ENCODE results near the gene STK11. TPM values are rescaled to one million over a fixed set of nuclear protein-coding genes. Genes with fewer than 3 reads are reported as not detected.

Gene STK11
- polyA plus RNA-seq, 4 donors: 57.7 to 86.2 (median 66.4) TPM

DNA sequence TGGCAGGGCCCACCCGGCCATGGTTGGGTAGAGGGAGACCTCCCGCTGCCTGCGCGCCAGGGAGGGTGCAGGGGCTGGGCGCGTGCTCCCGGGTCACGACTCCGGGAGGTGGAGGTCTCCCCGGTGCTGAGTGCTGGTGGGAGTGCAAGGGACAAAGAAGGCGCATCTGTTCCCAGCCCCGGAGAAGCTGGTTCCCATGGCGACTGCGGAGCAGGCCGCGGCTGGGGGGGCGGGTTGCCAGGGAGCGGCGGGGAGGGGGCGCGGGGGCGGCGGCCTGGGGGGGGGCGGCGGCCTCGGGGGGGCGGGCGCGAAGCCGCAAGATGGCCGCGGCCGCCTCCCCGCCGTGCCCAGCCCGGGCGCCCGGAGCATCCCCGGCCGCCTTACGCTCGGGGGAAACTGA lies 31.0 kb downstream of the STK11 start:
- 9 to 22% (median 9%) methylated on average over 18 to 42 of the region's 42 CpGs for WGBS, 3 donors
- no peaks in the 10 kb centered on the region for H3K9me3 ChIP-seq (ENCODE audit: control insufficient read depth in 2 of 2, insufficient read depth in 1 of 2, low read depth in 1 of 2, low read length in 1 of 2)
- peaks cover 0 to 19% (median 0%) of the 10 kb centered on the region in 3 donors for H3K36me3 ChIP-seq (ENCODE audit: control insufficient read depth in 3 of 3, insufficient read depth in 2 of 3, low read depth in 1 of 3, low read length in 3 of 3)
- FAIRE-seq (no peak), DNase-seq (no peak)
- peaks cover 5 to 23% (median 6%) of the 10 kb centered on the region in 3 donors for H3K27me3 ChIP-seq (ENCODE audit: control insufficient read depth in 3 of 3, insufficient read depth in 3 of 3, low read length in 3 of 3)
- H3K4me1 ChIP-seq (ENCODE audit: control insufficient read depth in 3 of 3, insufficient read depth in 2 of 3, low read depth in 1 of 3, low read length in 2 of 3): peaks cover 3 to 38% (median 3%) of the 10 kb centered on the region in 3 donors
- H3K4me3 ChIP-seq (ENCODE audit: low read depth in 1 of 3, low read length in 3 of 3): peak overlapping the region in 1 of 3 donors; percentile 60
- H3K27ac ChIP-seq (ENCODE audit: low read depth in 1 of 3, low read length in 2 of 3): no peak overlapping the region

DNA sequence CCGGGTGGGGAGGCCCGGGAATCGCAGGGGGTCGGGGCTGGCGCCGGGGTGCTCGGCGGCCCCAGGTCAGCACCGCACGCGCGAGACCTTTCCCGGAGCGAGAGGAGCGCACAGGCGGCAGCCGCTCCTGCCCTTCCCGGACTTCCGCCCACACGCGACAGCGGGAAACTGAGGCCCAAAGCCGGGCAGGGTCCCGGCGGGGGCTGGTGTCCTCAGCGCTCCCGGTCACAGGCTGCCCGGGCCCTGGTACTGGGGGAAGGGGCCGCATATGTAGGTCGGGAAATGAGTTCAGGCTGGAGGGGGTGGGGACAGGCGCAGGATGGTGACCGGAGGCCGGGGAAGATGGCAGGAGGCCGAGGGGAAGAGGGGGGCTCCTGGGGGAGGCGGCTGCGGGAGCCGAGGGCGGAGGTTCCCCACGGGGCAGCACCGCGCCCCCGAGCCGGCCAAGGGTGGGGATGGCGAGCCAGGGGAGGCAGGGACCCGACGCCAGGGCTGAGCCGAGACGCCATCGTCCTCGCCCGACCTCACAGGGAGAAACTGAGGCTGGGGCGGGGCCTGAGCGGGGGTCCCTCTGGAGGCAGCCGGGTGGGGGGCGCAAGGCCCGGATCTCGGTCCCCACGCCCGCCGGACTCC lies 31.6 kb downstream of the STK11 start:
- peak in 1 of 2 donors; percentile 61 for DNase-seq
- Histone ChIP-seq H3K4me3 (ENCODE audit: low read depth in 1 of 3, low read length in 3 of 3) (peak overlapping the region in 2 of 3 donors; percentile 49 to 60), H3K36me3 (ENCODE audit: control insufficient read depth in 3 of 3, insufficient read depth in 2 of 3, low read depth in 1 of 3, low read length in 3 of 3) (peaks cover 0 to 20% (median 0%) of the 10 kb centered on the region in 3 donors), H3K9me3 (ENCODE audit: control insufficient read depth in 2 of 2, insufficient read depth in 1 of 2, low read depth in 1 of 2, low read length in 1 of 2) (no peaks in the 10 kb centered on the region), H3K4me1 (ENCODE audit: control insufficient read depth in 3 of 3, insufficient read depth in 2 of 3, low read depth in 1 of 3, low read length in 2 of 3) (peaks cover 3 to 33% (median 3%) of the 10 kb centered on the region in 3 donors), H3K27me3 (ENCODE audit: control insufficient read depth in 3 of 3, insufficient read depth in 3 of 3, low read length in 3 of 3) (peaks cover 5 to 23% (median 6%) of the 10 kb centered on the region in 3 donors), H3K27ac (ENCODE audit: low read depth in 1 of 3, low read length in 2 of 3) (no peak overlapping the region)
- 0 to 1% (median 1%) methylated on average over 28 to 60 of the region's 60 CpGs for WGBS, 3 donors
- FAIRE-seq: no peak

DNA sequence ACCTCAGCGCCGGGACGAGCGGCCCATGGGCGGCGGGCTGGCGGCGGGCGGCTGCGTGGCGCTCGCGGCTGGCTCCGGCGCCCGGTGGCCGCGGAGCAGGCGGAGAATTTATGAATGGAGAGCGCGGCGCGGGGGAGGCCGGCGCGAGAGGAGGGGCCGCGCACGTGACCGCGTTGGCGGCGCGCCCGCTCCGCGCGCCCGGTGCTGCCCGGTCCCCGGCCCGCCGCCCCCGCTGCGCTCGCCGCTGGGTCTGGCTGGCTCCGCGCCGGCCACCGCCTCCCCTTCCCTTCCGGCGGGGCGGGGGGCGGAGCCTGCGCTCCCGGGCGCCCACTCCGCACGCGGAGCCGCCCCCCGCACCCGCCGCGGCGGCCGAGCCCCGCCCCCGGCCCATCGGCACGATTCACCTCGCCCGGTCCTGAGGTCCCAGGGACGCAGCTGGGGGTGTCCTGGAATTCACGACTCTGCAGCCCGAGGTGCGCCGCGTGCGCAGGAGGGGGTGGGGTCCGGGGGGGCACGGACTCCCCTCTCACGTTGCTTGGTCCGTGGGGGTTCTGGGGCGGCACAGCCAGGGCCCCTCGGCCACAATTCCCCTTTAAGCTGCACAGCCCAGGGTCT lies 32.3 kb downstream of the STK11 start, which contains the start of gene CBARP:
TSS of gene CBARP (minus strand) at position 252 of the 615 bp plus-strand sequence. CDS start 1,905 bp downstream, outside the sequence.
- FAIRE-seq: no peak
- H3K4me1 ChIP-seq (ENCODE audit: control insufficient read depth in 3 of 3, insufficient read depth in 2 of 3, low read depth in 1 of 3, low read length in 2 of 3): peaks cover 3 to 33% (median 3%) of the 10 kb centered on the region in 3 donors
- H3K4me3 ChIP-seq (ENCODE audit: low read depth in 1 of 3, low read length in 3 of 3): peak within 1 kb of the TSS; percentile 37 to 60 (median 49)
- no peaks in the 10 kb centered on the region for H3K9me3 ChIP-seq (ENCODE audit: control insufficient read depth in 2 of 2, insufficient read depth in 1 of 2, low read depth in 1 of 2, low read length in 1 of 2)
- WGBS, 3 donors: 1% methylated on average over 12 to 87 of the region's 87 CpGs
- DNase-seq: peak in 1 of 2 donors; percentile 60
- H3K27me3 ChIP-seq (ENCODE audit: control insufficient read depth in 3 of 3, insufficient read depth in 3 of 3, low read length in 3 of 3): peaks cover 5 to 23% (median 6%) of the 10 kb centered on the region in 3 donors
- H3K27ac ChIP-seq (ENCODE audit: low read depth in 1 of 3, low read length in 2 of 3): peak within 1 kb of the TSS in 1 of 3 donors; percentile 34
- peaks cover 0 to 20% (median 0%) of the 10 kb centered on the region in 3 donors for H3K36me3 ChIP-seq (ENCODE audit: control insufficient read depth in 3 of 3, insufficient read depth in 2 of 3, low read depth in 1 of 3, low read length in 3 of 3)

DNA sequence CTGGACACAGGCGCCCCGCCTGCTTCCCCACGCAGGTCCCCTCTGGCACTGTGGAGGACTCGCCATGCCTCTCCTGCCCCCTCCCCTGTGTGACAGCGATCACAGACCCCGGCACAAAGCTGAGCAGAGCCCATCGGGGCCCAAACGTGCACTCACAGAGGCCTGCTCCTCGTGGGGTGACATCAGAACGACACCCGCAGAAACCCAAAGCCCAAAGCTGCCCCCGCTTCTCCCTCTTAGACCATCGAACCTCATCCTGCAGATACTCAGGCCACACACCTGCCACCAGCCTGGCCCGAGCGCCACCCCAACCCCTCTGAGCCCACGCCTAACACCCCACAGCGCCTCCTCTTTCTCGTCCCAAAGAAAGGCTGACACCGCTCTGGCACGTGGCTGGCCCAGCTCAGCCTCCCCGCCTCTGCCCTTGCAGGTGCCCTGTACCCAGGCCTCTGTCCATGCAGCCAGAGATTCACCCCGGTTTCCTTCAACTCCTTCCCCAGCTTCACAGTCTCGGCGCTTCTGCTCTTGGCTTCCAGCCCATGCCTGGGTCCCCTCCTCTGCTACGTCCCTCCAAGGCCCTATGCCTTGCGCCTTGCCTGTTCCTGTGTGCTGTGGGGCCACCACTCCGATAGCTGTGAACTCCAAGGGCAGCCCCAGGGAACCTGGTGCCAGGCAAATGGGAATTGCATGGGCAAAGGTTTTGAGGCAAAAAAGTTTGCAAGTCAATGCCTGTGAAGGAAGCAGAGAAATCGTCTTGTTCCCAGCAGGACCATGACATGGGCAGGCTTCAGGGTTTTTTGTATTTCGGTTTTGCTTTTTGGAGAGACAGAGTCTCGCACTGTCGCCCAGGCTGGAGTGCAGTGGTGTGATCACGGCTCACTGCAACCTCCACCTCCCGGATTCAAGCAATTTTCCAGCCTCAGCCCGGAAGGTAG lies 33.1 kb downstream of the STK11 start:
- Histone ChIP-seq H3K27me3 (ENCODE audit: control insufficient read depth in 3 of 3, insufficient read depth in 3 of 3, low read length in 3 of 3) (peaks cover 5 to 23% (median 6%) of the 10 kb centered on the region in 3 donors), H3K9me3 (ENCODE audit: control insufficient read depth in 2 of 2, insufficient read depth in 1 of 2, low read depth in 1 of 2, low read length in 1 of 2) (no peaks in the 10 kb centered on the region), H3K27ac (ENCODE audit: low read depth in 1 of 3, low read length in 2 of 3) (peak overlapping the region in 1 of 3 donors; percentile 34), H3K4me1 (ENCODE audit: control insufficient read depth in 3 of 3, insufficient read depth in 2 of 3, low read depth in 1 of 3, low read length in 2 of 3) (peaks cover 3 to 39% (median 3%) of the 10 kb centered on the region in 3 donors), H3K36me3 (ENCODE audit: control insufficient read depth in 3 of 3, insufficient read depth in 2 of 3, low read depth in 1 of 3, low read length in 3 of 3) (peaks cover 0 to 21% (median 0%) of the 10 kb centered on the region in 3 donors), H3K4me3 (ENCODE audit: low read depth in 1 of 3, low read length in 3 of 3) (peak overlapping the region in 2 of 3 donors; percentile 36 to 60)
- WGBS, 3 donors: 36 to 56% (median 43%) methylated on average over 32 to 34 of the region's 34 CpGs
- DNase-seq: no peak
- no peak for FAIRE-seq

DNA sequence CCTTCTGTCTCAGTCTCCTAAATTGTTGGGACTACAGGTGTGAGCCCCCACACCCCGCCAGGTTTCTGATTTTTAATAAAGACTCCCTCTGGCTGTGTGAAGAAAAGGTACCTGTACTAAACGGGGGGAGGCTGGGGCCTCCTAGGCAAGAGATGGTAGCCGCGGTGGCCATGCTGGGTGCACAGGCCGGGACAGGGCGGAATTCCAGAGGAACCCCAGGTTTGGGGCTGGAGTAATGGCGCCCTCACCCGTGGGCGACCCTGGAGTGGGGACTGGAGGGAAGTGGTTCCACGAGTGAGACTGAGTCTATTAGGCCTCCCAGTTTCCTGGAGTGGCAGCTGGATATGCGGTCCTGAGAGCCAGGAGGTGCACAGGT lies 33.8 kb downstream of the STK11 start:
- DNase-seq: no peak
- H3K4me1 ChIP-seq (ENCODE audit: control insufficient read depth in 3 of 3, insufficient read depth in 2 of 3, low read depth in 1 of 3, low read length in 2 of 3): peaks cover 3 to 47% (median 3%) of the 10 kb centered on the region in 3 donors
- peak overlapping the region in 2 of 3 donors; percentile 57 to 78 for H3K27ac ChIP-seq (ENCODE audit: low read depth in 1 of 3, low read length in 2 of 3)

DNA sequence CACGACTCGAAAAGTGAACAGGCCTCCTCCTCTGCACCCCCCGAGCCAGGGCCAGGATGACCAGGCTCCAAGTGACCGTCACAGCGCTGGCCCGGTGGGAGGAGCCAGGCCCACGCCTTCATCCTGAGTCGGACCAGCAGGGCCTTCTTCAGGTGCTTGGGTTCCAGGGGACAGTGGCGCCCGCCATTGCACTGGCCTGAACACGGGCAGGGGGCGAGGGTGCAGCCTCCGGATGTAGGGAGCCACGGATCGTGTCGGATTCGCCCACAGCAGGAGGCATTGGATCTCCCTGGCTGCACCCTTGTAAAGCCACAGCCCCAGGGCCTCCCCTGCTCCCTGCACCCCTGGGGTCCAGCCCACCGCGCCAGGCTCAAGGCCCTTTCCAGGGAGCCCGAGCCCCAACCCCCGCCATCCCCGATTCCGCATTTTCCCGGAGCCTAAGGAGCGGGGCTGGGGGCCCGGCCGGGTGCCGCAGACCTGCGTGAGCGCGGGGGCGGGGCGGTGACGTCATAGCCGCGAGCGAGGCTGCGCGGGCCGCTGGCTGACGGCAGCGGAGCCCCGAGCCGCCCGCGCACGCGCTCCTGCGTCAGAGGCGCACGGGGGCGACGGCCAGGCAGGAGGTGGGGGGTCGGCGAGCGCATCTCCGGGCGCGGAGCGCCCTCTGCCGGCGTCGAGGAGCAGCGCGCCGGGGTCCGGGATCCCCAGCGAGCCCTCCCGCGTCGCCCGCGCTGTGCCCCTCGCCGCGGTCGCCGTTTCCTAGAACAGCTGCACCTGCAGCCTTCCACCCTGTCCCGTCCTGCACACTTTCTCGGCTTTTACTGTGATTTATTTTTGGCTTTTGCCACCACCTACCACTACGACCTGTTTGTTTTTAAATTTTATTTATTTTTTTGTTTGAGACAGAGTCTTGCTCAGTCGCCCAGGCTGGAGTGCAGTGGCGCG lies 34.5 kb downstream of the STK11 start:
- Histone ChIP-seq H3K4me3 (ENCODE audit: low read depth in 1 of 3, low read length in 3 of 3) (peak overlapping the region in 2 of 3 donors; percentile 18 to 39), H3K4me1 (ENCODE audit: control insufficient read depth in 3 of 3, insufficient read depth in 2 of 3, low read depth in 1 of 3, low read length in 2 of 3) (peaks cover 3 to 54% (median 3%) of the 10 kb centered on the region in 3 donors), H3K27ac (ENCODE audit: low read depth in 1 of 3, low read length in 2 of 3) (peak overlapping the region in 2 of 3 donors; percentile 57 to 78), H3K9me3 (ENCODE audit: control insufficient read depth in 2 of 2, insufficient read depth in 1 of 2, low read depth in 1 of 2, low read length in 1 of 2) (no peaks in the 10 kb centered on the region), H3K36me3 (ENCODE audit: control insufficient read depth in 3 of 3, insufficient read depth in 2 of 3, low read depth in 1 of 3, low read length in 3 of 3) (peaks cover 0 to 27% (median 0%) of the 10 kb centered on the region in 3 donors), H3K27me3 (ENCODE audit: control insufficient read depth in 3 of 3, insufficient read depth in 3 of 3, low read length in 3 of 3) (peaks cover 5 to 23% (median 6%) of the 10 kb centered on the region in 3 donors)
- FAIRE-seq: no peak
- 7 to 11% (median 10%) methylated on average over 46 to 84 of the region's 84 CpGs for WGBS, 3 donors
- peak; percentile 73 to 94 for DNase-seq

More for the DNA sequence above, 33.8 kb downstream of the STK11 start:
- peaks cover 5 to 23% (median 6%) of the 10 kb centered on the region in 3 donors for H3K27me3 ChIP-seq (ENCODE audit: control insufficient read depth in 3 of 3, insufficient read depth in 3 of 3, low read length in 3 of 3)
- H3K9me3 ChIP-seq (ENCODE audit: control insufficient read depth in 2 of 2, insufficient read depth in 1 of 2, low read depth in 1 of 2, low read length in 1 of 2): no peaks in the 10 kb centered on the region
- H3K4me3 ChIP-seq (ENCODE audit: low read depth in 1 of 3, low read length in 3 of 3): no peak overlapping the region
- peaks cover 0 to 21% (median 0%) of the 10 kb centered on the region in 3 donors for H3K36me3 ChIP-seq (ENCODE audit: control insufficient read depth in 3 of 3, insufficient read depth in 2 of 3, low read depth in 1 of 3, low read length in 3 of 3)
- FAIRE-seq: no peak
- WGBS, 3 donors: 55 to 75% (median 68%) methylated on average over 11 of the region's 11 CpGs

DNA sequence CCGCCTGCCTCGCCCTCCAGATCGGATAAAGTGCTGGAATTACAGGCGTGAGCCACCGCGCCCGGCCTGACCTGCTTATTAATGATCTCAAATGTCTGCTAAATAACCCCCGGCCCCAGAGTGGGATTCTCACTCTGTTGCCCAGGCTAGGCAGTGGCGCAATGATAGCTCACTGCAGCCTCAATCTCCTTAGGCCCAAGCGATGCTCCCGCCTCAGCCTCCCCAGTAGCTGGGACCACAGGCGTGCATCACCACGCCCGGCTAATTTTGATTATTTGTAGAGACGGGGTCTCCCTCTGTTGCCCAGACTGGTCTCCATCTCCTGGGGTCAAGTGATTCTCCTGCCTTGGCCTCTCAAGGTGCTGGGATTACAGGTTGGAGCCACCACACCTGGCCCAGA lies 35.3 kb downstream of the STK11 start:
- Histone ChIP-seq H3K36me3 (ENCODE audit: control insufficient read depth in 3 of 3, insufficient read depth in 2 of 3, low read depth in 1 of 3, low read length in 3 of 3) (peaks cover 0 to 32% (median 0%) of the 10 kb centered on the region in 3 donors), H3K4me3 (ENCODE audit: low read depth in 1 of 3, low read length in 3 of 3) (peak overlapping the region in 2 of 3 donors; percentile 29 to 71), H3K9me3 (ENCODE audit: control insufficient read depth in 2 of 2, insufficient read depth in 1 of 2, low read depth in 1 of 2, low read length in 1 of 2) (no peaks in the 10 kb centered on the region), H3K27ac (ENCODE audit: low read depth in 1 of 3, low read length in 2 of 3) (no peak overlapping the region), H3K4me1 (ENCODE audit: control insufficient read depth in 3 of 3, insufficient read depth in 2 of 3, low read depth in 1 of 3, low read length in 2 of 3) (peaks cover 3 to 62% (median 3%) of the 10 kb centered on the region in 3 donors), H3K27me3 (ENCODE audit: control insufficient read depth in 3 of 3, insufficient read depth in 3 of 3, low read length in 3 of 3) (peaks cover 4 to 19% (median 6%) of the 10 kb centered on the region in 3 donors)
- FAIRE-seq (no peak), DNase-seq (no peak)
- WGBS, 3 donors: 32 to 52% (median 41%) methylated on average over 14 to 15 of the region's 15 CpGs
